NCI-H1436 (cell line): ENCODE measurements around the gene TEX2.

ENCODE experiments used
- DNase-seq: peaks from one replicate; lab custom pipeline; 2025; lab: John Stamatoyannopoulos, UW

TEX2 gene

GRCh38 chr17:64113006-64113405 lies 150.1 kb downstream of the TEX2 start:
- DNase-seq: no peak

- DNase-seq: no peak
These were observed 151.2 kb downstream of the TEX2 start for GRCh38 chr17:64111831-64112230.

- DNase-seq: no peak
These were observed 152.5 kb downstream of the TEX2 start for GRCh38 chr17:64110379-64111152.

DNA sequence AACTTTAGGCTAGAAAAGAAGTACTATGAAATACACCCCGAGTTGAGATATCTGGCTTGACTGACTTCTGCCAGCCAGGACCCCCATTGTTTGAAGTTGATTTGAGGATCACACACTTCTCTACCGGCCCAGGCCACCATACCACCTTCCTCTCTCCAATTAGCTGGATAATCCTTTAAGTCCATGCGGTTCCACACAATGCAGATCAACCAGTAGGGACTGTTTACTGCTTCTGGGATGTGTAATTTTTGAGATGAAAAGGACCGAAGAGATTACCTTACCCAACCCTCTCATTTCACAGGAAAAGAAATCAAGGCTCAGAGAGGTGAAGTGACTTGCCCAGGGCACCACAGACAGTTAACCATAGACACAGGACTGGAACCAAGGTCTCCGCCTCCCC lies 153.7 kb downstream of the TEX2 start:
- DNase-seq: no peak

DNA sequence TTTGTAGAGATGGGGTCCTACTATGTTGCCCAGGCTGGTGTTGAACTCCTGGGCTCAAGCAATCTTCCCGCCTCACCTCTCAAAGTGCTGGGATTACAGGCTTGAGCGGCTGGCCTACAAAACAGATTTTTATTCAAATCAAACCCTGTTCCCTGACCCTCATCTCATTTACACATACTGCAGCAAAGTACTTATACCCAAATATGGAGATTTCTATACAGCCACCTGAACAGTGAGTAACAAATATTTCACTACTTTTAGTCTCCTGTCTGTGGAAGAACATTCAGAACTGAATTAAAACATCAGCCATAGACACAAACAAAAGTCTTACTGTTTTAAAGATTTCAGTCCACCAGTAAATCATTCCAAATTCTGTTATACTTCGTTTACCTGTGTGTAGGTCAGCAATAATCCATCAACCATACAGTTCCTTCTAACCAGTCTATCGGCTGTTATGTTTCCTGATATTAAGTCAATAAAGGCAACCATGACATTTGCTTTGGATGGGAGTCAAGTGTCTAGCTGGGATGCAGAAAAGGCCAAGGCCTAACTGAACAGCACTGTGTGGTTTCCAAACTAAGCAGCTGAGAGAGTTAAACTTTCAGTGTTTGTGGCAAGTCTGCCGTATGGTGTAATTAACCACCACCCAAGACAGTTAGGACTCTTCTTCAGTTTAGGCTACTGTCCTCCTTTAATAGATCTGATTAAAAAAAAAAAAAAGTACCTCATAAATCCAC lies 155.4 kb downstream of the TEX2 start:
- DNase-seq: no peak

DNA sequence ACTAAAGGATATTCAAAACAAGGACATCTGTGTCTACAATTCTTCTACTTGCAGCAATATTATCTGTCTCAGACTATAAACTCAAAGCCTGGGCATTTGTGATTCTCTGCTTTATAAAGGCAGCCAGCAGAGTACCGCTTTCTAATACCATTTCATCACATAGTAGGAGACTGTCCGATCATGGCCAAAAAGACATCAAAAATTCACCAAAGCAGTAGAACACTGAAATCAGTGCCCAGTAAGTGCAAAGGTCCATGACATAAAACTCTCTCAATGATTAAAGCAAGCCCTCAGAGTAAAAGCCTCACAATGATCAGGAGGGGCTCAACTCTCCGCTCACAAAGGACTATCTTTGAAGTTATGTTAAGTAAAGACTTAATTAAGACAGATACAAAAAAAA lies 156.1 kb downstream of the TEX2 start:
- DNase-seq: no peak

GRCh38 chr17:64103391-64104364 lies 159.4 kb downstream of the TEX2 start:
- no peak for DNase-seq

DNA sequence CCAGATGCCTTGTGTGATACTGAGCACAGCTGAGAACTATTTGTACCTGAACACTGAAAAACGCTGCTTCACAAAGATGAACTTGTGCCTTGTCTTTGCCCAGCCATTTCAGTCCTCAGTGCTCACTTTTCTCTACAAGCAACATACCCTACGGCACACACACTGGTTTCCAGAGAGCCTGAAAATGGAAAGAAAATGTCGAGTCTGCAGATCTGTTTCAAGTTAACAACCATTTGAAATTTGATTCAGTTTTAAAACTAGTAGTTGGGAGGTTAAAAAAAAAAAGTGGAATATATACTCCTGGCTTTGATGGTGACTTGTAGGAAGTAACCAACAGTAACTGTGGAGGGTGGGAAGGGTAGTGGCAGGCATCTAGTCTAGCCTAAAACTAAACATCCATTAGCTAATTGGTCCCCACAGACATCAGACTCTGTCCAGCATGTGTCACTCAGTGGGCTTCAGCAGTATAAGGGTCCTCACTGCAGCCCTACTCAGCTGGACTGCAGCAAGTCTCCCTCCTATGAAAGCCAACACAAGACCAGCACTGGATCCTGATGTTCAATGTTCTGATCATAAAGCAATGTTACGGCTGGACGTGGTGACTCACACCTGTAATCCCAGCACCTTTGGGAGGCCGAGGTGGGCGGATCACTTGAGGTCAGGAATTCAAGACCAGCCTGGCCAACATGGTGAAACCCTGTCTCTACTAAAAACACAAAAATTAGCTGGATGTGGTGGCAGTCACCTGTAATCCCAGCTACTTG lies 160.3 kb downstream of the TEX2 start:
- DNase-seq: no peak

DNA sequence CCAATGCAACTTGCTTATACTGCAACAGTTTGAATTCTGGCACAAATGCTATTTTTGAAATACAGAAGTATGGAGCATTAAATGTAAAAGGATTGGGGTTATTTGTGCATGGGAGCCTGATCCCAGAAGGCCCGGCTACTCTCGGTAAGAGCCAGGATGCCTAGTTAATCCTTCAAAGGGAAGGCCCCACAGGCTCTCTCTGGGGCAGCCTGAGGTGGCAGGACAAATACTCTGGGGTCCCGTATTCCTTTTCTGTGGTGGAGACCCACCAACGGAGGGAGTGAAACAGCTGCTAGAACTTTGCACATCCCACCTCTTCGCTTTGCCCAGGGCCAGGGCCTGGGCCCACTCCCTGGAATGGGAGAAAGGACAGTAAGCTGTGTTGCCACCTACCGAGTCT lies 163.5 kb downstream of the TEX2 start:
- DNase-seq: no peak
